Measurements from ENCODE around the gene FIZ1.

FIZ1 gene

DNA sequence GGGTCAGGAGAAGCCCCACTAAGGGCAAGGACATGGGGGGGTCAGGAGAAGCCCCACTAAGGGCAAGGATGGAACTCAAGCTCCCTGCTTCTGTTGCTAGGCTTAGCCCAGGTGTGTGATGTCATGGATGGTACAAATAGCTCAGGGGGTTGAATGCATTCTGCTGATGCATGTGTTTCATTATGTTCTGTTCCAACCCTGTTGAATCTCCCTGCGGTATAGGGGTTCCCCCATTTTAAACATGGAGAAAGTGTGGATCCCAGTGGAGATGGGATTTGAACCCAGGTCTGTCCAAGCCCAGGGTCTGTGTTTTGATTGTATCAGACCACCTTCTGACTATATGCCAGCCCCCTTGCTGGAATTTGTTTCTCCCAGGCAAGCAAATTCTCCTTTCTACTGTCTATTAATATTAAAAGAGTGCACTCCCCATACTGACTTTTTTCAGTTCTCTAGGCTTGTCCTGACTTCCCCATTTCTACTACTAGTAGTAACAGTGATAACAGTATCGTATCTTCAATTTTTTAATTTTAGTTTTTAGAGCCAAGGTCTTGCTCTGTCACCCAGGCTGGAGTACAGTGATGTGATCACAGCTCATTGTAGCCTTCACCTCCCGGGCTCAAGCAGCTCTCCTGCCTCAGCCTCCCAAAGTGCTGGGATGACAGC, 12.8 kb upstream of the FIZ1 start:
- DNase-seq (ENCODE audit: low read depth), result no peak

DNA sequence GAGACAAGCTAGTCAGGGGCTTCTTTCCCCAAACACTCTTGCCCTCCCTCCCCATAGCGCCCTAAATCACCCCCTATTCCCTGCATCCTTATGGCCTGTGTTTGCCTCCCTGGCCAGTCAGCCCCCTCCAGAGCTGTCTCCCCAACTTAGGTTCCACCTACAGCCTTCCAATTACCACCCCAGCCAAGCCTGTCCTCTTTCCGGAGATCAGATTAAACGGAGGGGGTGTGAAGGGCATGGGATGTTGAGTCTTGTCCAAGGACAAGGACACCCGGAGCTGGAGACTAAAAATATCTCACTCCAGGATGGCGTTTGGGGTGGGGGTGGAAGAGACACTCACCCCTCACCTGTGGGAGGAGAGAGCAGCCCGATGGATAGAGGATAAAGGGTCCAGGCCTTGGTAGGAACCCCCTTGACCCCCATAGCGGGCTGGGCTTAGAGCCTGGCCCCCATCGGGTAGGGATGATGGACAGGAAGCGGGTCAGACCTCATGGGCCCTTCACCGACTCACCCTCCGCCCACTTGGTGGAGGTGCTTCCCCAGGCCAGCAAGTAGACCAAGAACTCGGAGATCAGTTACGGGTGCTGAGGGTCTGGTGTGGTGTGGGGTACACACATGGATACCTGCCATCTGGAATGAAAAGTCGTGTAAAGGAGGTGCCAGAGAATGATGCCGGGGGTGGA, 12.1 kb upstream of the FIZ1 start:
- DNase-seq (ENCODE audit: low read depth), result no peak

DNA sequence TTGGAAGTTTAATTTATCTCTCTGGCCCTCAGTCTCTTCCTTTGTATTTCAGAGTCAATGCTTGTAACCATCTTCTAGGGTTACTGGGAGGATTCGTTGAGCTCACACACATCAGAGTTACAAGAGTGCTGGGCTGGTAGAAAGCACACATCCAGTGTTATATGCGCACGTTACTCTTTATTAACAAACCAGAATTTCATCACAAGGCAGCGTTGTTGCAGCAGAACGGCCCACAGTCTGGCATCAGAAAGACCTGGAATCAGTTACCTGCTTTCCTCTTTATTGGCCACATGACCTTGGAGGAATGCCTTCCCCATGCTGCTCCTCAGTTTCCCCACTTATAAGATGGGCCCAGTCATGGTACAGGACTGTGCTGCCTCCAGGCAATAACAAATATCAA, 10.0 kb upstream of the FIZ1 start:
- DNase-seq (ENCODE audit: low read depth), result no peak

DNA sequence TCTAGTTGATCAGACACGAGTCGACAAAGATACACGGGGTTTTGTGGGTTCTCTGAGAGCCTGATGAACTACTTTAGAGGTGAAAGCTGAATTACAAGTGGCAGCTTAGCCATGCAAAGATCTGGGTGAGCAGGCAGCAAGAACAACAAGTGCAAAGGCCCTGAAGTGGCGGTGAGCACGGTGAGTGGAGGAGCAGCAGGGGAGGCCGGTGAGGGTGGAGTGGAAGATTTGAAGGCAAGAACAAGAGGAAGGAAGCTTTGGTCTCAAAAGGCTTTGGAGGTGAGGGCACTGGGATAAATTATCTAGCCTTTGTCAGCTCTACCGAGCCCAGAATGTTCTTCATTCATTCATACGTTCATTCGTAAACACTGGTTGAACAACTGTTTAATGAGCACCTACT, 7.5 kb upstream of the FIZ1 start:
- no peak for DNase-seq (ENCODE audit: low read depth)

DNA sequence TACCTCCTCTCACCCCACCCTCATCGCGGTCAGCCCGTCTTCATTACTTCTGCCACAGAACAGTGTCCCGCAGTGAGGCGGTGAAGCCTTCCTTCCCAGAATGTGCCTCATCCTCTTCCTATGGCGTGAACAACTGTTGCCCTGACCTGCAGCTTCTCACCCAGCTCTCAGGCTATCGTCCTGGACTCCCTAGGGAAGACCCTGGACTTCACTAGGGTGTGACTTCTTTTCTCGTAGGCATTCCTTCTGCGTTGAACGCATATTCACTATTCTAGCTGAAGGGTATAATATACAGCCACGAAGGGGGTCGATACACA, 7.1 kb upstream of the FIZ1 start:
- DNase-seq (ENCODE audit: low read depth), result no peak

DNA sequence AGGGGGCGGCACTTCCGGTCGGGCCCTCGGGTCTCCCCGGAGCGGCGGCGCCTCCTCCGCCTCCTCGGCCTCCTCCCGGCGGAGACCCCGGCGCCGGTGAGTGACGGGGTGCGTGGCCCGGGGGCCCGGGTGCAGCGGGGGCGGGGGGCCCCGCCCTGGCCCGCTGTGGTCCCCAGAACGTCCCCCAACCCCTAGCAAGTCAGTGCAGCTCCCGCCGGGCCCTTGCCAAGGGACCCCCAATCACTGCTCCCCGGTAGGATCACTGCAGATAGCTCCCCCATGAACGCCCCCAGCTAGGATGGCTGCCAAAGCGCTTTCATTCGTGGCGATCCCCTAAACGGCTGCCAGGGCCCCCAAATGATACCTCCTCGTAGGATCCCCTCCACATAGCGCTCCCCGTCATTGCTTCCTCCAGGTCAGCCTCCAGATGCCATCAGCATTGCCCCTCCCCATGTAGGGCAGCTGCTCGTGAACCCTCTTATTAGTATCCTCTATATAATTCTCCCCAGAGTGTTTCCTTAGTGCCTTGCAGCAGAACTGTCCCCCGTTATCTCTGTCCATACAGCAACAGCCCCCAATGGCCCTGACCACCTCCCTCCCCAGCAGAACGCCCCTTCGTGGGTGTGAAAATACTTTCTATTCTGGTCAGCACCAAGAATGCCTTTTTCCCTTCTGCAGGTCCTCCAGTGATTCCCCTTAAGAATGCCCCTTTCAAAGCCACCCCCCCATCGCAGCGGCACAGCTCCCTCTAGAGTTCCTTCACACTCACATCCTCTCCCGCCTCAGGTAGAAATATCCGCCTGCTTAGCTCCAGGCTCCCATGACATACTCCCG, 6.5 kb upstream of the FIZ1 start, which contains the start of gene ZNF865:
Gene ZNF865 (plus strand): TSS at position 11 of the 834 bp plus-strand sequence. CDS start 7,972 bp downstream, outside the sequence.
- DNase-seq (ENCODE audit: low read depth), result no peak

DNA sequence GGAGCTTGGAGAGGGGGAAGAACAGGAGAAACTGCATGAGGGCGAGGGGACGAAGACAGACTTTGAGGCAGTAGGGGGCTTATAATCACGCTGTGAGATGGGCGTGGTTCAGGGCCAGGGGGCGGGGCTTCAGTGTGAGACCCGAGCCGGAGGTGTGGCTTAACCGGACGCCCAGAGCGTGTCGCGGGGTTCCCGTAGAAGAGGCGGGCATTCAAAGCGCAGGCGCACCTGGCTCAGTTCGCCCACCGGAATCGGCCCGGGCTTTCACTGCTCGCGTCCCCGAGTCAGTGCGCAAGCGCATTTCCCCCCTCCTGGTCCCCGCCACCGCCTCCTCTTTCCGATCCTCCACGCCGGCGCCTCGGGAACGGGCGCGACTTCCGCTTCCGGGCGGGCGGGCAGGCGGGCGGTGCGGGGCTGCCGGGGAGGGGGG, 5.9 kb upstream of the FIZ1 start:
- DNase-seq (ENCODE audit: low read depth), result peak; percentile 98

DNA sequence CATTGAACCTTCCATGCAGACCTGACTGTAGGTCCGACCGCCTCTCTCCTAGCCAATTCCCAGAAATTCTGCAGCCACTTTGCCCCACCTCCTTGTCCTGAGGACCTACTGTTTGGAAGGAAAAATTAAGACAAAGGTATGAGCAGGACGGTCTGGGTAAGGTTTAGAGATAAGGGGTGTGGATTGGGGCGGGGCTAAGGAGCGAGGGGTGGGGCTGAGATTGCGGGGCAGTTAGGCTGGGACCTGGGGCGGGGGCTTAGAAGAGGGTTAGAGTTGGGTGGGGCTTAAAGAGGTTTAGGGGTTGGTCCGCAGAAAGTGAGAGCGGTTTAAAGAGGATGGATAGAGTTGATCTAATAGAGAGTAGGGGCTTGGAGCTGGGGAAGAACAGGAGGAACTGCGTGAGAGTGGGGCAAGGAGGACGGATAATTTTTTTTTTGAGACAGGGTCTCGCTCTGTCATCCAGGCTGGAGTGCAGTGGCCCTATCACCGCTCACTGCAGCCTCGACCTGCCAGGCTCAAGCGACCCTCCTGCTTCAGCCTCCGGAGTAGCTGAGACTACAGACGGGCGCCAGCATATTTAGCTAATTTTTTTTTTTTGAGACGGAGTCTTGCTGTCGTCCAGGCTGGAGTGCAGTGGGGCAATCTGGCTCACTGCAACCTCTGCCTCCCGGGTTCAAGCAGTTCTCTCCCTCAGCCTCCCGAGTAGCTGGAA, 4.4 kb upstream of the FIZ1 start:
- no peak for DNase-seq (ENCODE audit: low read depth)

DNA sequence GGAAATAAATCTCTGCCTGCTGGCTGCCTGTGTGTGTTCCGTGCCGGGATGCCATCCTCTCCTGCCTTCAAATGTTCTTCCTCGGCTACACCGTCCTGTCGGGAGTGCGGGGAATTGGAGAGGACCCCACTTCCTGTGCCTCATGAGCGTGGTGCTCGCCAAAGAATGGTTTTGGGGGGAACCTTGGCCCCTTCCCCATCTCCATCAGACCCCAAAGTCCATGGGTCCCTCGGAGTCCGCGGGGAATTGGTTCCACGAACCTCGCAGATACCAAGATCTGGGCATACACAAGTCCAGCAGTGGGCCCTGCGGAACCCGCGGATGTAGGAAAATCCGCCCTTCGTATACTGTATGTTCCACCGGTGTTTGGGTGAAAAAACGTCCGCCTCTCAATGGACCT, 3.8 kb upstream of the FIZ1 start:
- DNase-seq (ENCODE audit: low read depth), result no peak

DNA sequence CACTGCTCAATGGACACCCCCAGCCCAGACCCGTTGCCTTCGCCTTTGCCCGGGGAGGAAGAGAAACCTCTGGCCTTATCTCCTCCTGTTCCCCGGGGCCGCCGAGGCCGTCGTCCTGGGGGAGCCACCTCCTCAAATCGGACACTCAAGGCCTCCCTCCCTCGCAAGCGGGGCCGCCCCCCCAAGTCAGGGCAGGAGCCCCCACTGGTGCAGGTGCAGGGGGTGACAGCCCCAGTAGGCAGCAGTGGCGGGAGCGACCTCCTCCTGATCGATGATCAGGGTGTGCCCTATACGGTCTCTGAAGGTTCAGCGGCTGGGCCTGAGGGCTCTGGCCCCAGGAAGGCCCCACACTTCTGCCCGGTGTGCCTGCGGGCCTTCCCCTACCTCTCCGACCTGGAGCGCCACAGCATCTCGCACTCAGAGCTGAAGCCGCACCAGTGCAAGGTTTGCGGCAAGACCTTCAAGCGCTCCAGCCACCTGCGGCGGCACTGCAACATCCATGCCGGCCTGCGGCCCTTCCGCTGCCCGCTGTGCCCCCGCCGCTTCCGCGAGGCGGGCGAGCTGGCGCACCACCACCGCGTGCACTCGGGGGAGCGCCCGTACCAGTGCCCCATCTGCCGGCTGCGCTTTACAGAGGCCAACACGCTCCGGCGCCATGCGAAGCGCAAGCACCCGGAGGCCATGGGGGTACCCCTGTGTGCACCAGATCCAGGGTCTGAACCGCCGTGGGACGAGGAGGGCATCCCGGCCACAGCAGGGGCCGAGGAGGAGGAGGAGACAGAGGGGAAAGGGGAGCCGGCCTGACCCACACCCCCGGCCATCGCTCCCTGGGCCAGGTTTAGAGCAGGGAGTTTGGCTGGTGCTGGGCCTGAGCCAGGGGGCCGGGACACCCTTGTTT, 3.0 kb upstream of the FIZ1 start:
- no peak for DNase-seq (ENCODE audit: low read depth)

DNA sequence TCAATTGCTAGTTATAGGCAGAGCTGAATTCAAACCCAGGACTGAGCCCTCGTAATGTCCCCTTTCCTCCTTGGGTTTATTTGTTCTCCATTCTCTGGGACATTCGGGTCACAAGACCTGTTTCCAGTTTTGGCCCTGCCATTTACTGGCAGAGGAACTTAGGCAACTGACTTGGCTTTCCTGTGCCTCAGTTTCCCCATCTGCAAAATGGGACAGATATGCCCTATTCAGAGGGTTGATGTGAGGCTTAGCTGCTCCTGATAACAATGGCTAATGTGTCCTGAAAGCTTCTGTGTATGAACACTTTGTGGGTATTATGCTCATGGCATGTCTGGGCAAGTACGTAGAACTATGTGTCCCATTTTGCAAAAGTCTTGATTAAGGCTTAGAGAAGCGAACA, 1.8 kb upstream of the FIZ1 start:
- no peak for DNase-seq (ENCODE audit: low read depth)

DNA sequence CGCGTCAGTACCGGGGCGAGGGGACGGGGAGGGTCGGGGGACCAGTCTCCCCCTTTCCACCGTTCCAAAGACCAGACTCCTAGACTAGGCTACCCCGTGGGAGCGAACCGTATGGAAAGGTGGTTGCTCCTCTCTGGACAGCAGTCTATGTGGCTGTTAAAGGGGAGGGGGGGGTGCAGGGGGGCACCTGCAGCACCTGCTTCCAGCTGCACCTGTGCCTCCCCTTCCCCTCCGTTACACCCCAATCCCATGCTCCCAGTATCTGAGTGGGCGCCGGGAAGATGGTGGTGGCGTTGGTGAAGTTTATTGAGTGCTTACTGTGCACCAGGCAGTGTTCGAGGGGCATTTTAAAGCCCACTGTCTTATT, 1.3 kb upstream of the FIZ1 start:
- DNase-seq (ENCODE audit: low read depth), result no peak

DNA sequence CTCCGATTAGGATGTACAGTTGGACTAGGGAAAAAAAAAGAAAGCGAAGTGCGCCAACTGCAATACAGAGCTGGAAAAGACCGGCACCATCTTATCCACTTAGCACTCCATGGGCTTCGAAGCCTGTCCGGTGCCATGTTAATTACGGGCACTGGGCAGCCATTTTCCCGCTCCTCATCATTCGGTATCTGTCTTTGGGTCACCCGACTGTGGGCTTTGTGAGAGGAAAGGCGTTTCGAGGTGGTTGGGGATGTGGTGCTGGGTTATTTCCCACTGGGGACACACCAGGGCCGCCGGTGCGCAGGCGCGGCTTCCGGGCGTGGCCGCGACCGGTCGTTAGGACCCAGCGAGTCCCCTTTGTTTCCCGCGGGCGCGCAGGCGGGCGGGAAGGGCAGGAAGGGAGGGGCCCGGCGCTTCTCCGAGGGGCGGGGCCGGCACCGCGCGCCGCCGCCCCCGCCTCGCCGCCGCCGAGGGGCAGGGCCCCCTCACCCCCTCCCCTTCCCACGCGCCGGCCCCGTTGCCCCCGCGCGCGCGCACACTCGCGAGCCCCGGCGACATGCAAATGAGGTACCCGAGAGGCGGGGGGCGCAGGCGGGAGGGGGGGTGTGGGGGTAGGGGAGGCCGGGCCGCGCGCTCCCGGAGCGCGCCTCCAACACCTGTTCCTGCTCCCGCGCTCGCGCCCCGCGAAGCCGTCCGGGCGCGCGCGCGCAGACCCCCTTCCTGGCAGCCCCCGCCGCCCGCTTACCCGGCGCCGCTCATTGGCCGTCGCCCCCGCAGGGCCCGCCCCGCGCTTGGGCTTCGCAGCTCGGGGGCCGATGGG, 735 bp upstream of the FIZ1 start, which contains the start of gene ZNF524:
Gene ZNF524 (plus strand): TSS at position 447 of the 820 bp plus-strand sequence. CDS start 1,825 bp downstream, outside the sequence.
- DNase-seq (ENCODE audit: low read depth), result peak; percentile 68

DNA sequence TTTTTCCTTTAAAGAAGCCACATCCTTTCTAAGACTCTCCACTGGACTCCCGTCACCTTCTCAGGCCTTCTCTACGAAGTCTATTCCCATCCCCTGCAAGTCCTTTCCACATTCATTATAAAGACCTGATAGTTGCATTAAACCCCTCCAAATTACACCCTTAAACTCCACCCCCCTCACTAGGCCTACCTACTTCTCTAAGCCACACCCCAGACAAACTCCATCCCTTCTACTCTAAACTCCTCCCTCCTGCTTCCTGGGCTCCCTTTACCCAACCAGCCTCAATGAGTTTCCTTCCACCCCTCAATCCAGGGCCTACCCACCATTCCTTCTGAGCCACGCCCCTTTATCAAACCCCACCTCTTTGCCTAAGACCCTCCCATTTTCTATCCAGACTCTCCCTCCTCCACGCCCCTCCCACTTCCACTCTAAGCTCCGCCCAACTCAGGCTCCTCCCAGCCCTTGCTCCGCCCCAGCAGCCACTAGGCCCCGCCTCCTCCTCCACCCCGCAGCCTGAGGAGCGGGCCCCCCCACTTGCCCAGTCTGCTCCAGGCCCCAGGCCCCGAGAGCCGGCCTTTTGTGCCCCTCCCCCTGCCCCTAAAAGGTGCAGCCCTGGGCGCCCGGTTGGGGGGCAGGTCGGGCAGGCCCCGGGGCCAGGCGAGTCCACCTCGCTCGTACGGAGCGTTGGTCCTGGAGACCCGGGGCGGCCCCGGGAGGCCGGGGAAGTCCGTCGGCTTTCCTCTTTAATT, 424 bp downstream of the FIZ1 start:
- peak; percentile 89 for DNase-seq (ENCODE audit: low read depth)

DNA sequence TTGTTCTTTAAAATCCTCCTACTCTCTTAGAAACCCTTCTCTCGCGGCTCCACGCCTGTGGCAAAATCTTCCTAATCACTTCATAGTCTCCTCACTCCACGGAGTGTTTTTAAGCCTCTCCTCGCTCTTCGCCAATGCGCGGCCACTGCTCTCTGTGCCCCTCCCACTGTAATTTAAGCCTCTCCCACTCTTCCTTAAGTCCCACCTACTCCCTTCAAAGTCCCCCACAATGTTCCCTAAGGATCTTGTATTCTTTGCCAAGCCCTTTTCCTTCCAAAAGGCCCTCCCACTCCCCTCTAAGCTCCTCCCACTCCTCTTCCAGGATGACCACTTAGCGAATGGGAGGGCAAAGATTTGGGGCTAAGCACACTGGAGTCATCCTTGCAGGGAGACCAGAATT, 1.3 kb downstream of the FIZ1 start:
- no peak for DNase-seq (ENCODE audit: low read depth)

DNA sequence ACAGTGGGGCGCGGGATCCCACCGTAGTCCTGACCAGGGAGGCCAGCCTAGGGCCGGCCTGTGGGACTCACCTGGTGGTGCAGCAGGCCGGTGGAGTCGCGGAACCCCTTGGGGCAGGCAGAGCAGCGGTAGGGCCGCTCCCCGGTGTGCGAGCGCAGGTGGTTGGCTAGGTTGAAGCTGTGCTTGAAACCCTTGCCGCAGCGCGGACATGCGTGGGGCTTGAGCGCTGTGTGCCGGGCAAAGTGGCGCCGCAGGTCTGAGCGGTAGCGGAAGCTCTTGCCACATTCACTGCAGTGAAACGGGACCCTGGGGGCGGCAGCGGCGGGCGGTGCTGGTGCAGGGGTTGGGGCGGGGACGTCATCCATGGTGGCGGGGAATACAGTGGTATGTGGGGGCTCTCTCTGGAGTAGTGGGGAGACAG, 1.8 kb downstream of the FIZ1 start:
- DNase-seq (ENCODE audit: low read depth), result no peak

DNA sequence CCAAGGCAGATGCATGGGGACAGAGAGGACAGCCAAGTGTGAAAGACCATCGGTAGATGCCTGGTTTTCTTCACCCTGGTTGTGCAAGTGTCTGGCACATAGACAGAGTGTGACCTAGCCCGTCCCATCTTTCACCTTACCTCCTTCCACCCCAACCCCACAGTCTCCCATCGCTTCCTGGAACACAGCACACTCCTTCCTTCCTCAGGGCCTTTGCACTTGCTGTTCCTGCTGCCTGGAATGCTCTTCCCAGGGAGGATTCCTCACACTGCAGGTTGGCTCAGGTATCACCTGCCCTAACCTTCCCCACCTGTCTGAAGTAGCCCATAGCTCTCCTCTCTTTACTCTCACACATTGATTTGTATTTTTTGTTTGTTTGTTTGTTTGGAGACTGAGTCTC, 3.0 kb downstream of the FIZ1 start:
- no peak for DNase-seq (ENCODE audit: low read depth)

DNA sequence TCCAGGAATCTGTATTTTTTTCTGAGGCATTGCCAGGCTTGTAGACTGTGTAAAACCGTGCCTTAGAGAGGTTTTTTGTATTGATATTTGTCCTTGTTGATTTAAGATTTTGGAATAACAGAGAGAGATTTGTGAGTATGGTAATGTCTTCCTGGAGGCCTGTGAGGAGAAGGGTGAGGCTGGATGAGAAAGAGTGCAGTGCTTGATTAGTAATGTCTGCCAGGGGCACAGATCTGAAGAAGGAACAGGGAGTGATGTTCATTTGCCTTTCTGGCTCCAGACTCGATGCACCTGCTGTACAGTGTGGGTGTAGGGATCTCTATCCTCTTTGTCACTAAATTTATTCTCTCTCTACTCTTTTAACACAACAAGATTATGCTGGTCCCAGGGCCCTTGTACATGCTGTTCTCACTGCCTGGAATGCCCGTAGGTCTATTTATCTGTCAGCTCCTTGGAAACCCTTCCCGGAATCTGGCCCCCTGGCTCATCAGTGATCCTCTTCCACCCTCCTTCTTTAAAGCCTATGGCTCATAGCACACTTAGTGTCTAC, 4.2 kb downstream of the FIZ1 start:
- DNase-seq (ENCODE audit: low read depth), result no peak

DNA sequence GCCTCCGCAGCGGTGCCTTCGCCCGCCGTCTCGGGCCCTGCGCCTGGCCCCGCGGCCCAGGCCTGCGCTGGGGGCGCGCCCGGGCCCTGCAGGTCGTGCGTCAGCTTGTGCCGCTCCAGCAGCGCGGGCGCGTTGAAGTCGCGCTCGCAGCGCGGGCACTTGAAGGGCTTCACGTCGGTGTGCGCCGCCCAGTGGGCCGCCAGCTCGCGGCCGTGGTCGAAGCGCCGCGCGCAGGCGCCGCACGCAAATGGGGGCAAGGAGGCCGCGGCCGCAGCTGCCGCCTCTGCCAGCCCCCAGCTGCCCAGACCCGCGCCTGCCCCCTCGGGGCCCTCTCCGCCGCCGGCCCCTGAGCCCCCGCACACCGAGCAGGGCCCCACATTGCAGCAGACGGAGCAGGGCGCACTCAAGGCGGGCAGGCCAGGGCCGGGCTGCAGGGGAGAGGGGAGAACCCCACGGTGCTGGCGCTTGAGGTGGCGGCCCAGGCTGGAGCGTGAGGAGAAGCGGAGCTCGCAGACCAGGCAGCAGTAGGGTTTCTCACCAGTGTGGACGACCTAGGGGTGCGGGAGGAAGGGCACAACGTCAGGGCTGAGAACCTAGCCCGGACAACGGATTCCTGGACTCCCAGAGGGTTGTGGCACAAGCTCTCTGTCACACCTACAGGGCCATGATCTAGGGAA, 6.1 kb downstream of the FIZ1 start:
- DNase-seq (ENCODE audit: low read depth), result no peak

Measured in stimulated activated CD8-positive, alpha-beta memory T cell treated with anti-CD3 and anti-CD28 coated beads, Interleukin-7, amount 100 ng/mL, for 24 hours (primary cell).